Vagina (tissue), 2 donors: ENCODE measurements around the gene TLE3.

Source experiments
- POLR2A ChIP-seq, 2 donors: fragments of 450-650 bp; IDR thresholded peaks; one replicate each; pipeline ENCODE4 v1.6.1; 2017; ENCODE audit warnings: antibody characterized with exemption in 2 of 2, mild to moderate bottlenecking in 2 of 2, moderate library complexity in 2 of 2
- TF ChIP-seq, protein P1 (sequence below), 3 experiments: fragments of 450-650 bp in 2 of 3; fragments of 200-600 bp in 1 of 3; sonication (generic) in 1 of 3; IDR thresholded peaks; one replicate each; pipeline ENCODE4 v1.5.1; 2017 to 2019; ENCODE audit warnings: antibody characterized with exemption in 3 of 3, mild to moderate bottlenecking in 2 of 3, moderate library complexity in 2 of 3

DNA sequence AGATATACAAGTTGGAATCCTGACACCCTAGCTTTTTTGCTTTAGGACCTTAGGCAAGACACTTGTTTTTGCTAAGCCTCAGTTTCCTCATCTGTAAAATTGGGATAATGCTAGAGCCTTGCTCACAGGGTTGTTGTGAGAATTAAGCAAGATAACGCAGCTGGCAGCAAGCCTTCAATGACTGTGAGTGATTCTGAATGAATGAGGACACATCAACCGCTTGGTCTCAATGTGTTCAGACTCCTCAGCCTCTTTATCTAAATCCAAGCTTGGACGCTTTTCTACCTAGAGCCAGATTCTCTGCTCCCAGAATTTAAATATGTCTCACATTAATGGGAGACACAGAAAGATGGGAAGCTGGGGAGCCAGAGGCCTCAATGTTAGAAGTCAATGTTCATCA is 11.8 kb upstream of the TLE3 start:
- TF ChIP-seq, protein P1, sequence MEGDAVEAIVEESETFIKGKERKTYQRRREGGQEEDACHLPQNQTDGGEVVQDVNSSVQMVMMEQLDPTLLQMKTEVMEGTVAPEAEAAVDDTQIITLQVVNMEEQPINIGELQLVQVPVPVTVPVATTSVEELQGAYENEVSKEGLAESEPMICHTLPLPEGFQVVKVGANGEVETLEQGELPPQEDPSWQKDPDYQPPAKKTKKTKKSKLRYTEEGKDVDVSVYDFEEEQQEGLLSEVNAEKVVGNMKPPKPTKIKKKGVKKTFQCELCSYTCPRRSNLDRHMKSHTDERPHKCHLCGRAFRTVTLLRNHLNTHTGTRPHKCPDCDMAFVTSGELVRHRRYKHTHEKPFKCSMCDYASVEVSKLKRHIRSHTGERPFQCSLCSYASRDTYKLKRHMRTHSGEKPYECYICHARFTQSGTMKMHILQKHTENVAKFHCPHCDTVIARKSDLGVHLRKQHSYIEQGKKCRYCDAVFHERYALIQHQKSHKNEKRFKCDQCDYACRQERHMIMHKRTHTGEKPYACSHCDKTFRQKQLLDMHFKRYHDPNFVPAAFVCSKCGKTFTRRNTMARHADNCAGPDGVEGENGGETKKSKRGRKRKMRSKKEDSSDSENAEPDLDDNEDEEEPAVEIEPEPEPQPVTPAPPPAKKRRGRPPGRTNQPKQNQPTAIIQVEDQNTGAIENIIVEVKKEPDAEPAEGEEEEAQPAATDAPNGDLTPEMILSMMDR (IDR thresholded peaks at IDR 0.05), result no peak
- TF ChIP-seq POLR2A (IDR thresholded peaks at IDR 0.05), result no peak
